NCI-H69 (cell line): ENCODE data around the gene PRUNE2.
"Not testable (repeated sequence)": the region's sequence is repeated elsewhere in the genome, so short reads cannot be mapped to it uniquely, and the experiment has no call there.

Experiments
- DNase-seq: peaks from one replicate; lab custom pipeline; 2025; lab: John Stamatoyannopoulos, UW

PRUNE2 gene

DNA sequence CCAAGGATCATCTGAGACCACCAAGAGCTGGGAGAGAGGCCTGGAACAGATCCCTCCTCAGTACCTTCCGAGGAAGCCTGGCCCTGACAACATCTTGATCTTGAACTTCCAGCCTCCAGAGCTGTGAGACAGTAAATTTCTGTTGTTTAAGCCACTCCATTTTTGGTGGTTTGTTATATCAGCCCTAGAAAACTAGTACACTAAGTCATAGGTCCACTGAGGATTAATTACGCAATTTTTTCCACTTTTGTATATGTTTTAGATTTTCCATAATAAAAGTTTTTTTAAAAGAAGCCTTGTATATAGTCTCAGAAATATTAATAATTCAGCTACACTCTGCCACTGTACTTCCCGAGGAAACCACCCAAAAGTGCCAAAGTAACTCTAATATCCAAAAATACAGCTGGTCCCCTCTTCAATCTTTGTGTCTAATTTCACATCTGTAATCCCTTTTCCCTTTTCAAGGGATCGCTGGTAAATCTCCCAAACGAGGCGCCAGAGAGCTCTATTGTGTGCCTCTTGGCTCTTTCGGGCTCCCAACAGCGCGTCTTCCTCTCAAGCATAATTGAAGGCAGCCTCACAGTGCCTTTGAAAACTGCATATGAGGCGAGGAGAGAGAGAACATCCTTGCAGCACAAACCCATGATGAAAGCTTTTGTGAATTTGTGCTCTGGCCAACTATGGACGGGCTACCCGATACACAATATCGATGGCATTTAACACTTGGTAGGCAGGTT, 32.7 kb downstream of the PRUNE2 start:
- peak; percentile 95 for DNase-seq

GRCh38 chr9:76868897-76869296, 37.0 kb downstream of the PRUNE2 start:
- peak; percentile 82 for DNase-seq

- peak; percentile 43 for DNase-seq
Observed at GRCh38 chr9:76866689-76867088, 39.2 kb downstream of the PRUNE2 start.

- no peak for DNase-seq
Observed at GRCh38 chr9:76863832-76864231, 42.1 kb downstream of the PRUNE2 start.

DNA sequence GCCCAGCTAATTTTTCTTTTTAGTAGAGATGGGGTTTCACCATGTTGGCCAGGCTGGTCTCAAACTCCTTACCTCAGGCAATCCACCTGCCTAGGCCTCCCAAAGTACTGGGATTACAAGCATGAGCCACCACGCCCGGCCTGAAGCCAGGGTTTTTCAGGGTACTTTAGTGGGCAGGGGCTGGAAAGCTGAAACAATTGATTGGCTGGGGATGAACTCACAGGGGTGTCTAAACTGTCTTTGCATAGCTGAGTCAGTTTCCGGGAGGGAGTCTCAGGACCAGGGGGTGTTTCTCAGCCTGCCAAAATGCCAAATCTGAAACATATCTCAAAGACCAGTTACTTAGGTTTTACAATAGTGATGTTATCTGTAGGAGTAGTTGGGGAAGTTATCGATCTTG, 46.1 kb downstream of the PRUNE2 start:
- DNase-seq = no peak

DNA sequence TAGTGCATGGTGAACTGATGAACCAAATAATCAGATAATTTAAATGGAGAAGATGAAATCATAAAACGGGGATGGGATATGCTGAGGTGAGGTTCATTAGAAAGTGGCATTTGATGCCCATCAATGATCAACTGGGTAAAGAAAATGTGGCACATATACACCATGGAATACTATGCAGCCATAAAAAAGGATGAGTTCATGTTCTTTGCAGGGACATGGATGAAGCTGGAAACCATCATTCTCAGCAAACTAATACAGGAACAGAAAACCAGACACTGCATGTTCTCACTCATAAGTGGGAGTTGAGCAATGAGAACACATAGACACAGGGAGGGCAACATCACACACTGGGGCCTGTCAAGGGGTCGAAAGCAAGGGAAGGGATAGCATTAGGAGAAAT, 47.7 kb downstream of the PRUNE2 start:
- not testable (repeated sequence) for DNase-seq

DNA sequence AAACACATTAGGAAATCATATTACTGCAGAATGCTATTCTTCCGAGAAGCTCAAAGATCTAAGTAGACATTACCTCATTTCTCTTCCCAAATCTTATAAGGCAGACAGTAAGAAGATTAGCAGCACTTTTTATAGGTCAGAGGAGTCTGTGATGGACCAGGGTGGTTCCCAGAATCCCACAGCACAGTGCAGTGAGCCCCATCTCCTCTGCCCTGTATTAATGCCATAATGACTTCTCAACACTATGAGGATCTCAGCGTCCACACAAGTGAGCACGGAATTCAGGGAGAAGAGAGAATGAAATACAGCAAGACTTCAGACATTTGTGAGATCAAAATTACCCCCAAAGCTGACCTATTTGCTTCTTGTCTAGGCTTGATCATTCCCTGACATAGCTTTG, 49.9 kb downstream of the PRUNE2 start:
- no peak for DNase-seq

GRCh38 chr9:76855015-76855414, 50.9 kb downstream of the PRUNE2 start:
- DNase-seq = no peak

- DNase-seq = no peak
Observed at GRCh38 chr9:76852026-76852425, 53.9 kb downstream of the PRUNE2 start.

DNA sequence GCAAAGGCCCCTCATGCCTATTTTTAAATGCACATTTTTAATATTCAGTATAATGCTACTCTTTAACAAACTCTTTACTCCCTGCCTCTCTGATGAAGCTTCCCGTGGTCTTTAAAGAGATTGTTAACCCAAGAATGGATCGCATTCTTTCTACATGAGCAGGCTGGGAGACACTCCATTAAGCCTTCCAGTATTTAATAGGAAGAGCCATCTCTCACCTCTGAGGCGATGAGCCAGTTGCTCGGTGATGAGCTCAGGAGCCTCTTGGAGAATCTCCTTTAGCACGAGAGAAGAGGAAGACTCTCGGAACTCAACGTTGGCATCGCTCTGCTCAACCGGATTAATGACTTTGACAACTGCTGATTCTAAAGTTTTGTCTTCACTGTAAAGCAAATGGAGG, 59.6 kb downstream of the PRUNE2 start:
- DNase-seq = no peak

GRCh38 chr9:76845254-76845653, 60.7 kb downstream of the PRUNE2 start:
- no peak for DNase-seq

DNA sequence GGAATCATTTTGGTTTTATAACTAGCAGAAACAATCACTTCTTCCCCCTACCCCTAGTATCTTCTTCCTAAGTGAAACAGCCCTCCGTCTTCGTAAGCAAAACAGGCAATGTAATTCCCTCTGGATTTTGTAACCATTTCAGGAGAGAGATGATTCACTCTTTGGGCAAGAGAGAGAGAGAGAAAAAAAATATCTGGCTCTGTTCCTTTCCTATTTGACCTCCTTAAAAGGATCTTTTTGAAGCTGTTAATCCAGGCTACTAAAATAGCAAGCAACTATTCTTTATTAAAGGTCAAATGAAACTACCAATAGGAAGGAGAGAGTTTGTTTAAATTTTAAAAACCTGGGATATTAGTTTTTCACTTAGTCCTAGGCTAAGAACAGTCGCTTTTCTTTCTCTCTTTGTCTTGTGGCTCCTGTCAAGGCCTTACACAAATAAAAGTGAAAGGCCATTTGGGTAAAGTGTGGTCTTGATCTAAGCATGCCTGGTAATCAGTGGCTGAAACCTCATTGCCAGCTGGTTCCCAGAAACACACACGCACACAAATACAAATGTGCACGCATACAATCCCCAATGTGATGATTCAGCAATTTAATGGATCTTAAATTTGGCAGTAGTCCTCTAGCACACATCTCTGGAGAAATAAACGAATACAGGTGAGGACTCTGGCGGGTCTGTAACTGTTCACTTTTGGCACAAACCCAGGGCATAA, 70.2 kb downstream of the PRUNE2 start:
- no peak for DNase-seq

DNA sequence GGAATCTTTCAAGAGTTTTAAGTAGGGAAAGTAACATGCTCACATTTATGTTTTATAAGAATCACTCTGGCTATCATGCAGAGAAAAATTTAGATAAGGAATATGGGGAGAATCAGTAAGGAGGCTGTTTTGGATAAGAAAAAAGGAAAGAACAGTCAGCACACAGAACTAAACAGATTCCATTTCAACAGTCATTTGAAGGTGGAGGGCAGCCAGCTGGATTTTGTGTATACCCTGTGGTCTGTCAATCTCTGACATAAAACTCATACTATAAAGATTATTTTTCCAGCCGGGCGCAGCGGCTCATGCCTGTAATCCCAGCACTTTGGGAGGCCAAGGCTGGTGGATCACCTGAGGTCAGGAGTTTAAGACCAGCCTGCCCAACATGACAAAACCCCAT, 77.5 kb downstream of the PRUNE2 start:
- no peak for DNase-seq

- peak; percentile 38 for DNase-seq
Observed at GRCh38 chr9:76827296-76828080, 78.4 kb downstream of the PRUNE2 start.

DNA sequence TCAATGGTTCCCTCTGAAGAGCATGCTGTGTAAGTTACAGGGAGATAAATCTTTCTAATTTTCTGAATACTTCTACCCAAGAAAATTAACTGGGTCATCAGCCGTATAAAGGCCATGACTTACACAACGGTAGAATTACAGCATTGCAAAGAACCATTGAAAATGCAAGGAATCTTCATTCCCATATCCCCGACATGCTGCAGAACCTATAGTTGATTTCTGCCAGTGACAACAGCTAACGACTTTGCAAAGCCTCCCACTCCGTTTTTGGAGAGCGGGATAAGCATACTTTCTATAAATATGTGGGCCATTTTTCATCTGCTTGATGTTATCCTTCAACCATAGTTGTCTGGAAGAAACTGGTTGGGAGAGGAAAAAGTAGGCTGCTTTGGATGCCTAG, 85.5 kb downstream of the PRUNE2 start:
- DNase-seq = no peak

DNA sequence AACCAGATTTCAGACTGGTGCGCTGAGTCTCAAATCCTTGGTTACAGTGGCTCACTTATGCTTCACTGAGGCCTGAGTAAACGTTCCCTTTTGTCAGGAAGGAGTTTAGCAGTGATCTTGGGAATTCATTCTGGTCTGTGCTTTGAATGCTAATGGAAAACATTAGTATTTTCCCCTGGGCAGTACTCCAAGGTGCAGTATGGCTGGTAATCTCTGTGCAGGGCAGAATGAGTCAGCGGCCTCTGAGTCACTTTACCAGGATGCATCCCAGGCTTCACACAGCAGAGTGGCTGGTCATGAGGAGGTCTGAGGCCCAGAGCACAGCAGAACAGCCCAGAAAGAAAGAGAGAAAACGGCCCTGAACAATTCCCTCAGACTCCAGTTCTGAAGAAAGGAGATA, 87.6 kb downstream of the PRUNE2 start:
- DNase-seq = peak; percentile 80

DNA sequence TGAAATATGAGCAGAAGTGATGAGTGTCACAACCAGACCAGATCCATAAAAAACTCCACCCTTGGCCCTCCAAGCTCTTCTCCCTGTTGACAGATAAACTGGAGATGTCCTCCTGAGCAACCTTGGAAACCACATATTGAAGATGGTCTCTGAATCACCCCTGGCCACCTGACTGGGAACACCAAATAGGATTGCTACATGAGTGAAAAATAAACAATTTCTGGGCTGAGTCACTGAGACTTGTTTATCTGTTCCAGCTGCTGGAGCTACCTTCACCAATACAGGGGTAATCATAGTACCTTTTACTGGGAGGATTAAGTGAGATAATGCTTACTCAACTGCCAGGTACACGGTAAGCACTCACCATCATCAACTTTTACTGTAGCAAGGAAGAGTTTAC, 88.4 kb downstream of the PRUNE2 start:
- DNase-seq = no peak

- DNase-seq = peak; percentile 98
Observed at GRCh38 chr9:76812591-76812990, 93.3 kb downstream of the PRUNE2 start.

DNA sequence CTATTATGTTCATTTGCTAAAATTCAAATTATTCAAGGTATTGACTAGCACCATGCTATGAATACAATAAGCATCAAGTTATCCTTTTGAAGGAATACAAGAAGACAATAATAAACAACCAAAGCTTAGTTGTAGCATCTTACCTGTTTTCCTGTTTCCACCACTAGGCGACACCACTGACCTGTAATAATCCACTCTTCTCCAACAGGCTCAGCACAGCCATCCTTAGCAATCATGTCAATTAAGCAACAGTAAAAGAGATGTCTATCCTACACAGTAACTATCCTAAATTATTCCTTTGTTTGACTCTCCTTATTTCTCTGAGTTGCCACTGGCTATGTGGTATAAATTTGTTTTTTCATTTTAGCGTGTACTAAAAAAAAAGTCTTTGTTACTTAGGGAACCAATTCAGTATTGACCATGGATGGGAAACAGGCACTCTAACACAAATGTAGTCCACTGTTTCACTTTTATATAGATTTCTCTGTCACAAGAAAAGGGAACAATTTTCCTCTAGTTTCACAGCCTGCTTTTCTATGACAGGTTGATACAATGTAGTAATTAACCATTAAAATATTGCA, 95.4 kb downstream of the PRUNE2 start:
- DNase-seq = peak; percentile 81

DNA sequence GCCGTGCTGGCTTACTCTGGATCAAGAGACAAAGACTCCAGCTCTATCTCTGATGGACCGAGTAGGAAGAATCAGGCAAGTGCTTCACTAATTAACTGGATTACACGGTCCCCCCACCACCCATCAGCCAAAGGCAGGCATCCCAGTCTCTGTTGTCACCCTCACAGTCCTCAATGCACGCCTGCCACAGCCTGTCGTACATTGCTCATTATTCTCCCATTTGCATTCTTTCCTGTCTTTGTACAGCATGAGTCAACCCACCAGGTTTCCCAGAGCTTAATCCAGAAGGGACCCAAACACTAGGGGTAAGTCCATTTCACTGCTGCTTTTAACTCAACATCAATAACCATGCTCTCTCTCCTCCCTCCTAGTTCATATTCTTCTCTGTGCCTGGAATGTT, 97.3 kb downstream of the PRUNE2 start:
- no peak for DNase-seq

- DNase-seq = no peak
Observed at GRCh38 chr9:76803762-76804161, 102.2 kb downstream of the PRUNE2 start.

- no peak for DNase-seq
Observed at GRCh38 chr9:76803083-76803482, 102.8 kb downstream of the PRUNE2 start.

DNA sequence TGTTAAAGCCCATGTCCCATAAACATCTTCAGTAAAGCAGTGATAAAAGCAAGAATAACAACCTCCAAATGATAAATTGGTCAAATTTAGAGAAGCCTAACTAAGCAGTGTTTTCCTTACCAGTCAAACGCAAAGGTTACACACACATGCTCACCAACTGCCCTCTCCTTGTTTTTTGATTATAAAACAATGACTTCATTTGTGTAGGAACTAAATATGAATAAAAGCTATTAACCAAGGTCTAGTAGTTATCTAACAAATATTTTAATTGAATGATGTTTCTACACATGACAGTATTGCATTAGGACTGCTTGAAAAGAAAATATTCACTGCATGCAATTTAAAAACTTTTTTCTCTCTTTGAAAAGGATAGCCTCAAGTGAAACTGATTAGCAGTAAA, 105.0 kb downstream of the PRUNE2 start:
- DNase-seq = no peak
